HEK293T (cell line): ENCODE data around the gene DCAF11.

Source experiments
- CTCF ChIA-PET: fragments of 350-600 bp; formaldehyde crosslinking; extraction: SDS; loops from one replicate; lab custom pipeline; 2021; ENCODE audit warnings: antibody characterized with exemption, inconsistent platforms; lab: Yijun Ruan, JAX
- POLR2A ChIA-PET: fragments of 350-600 bp; formaldehyde crosslinking; extraction: SDS; loops from one replicate; lab custom pipeline; 2020; ENCODE audit warnings: antibody characterized with exemption, inconsistent platforms; lab: Yijun Ruan, JAX
- DNase-seq: peaks from one replicate; pipeline ENCODE4 v3.0.0; 2012; ENCODE audit warnings: mixed read lengths; ENCODE audit errors: extremely low spot score
- ARNT ChIP-seq: fragments of 450-650 bp; IDR thresholded peaks from 2 replicates; pipeline ENCODE4 v1.6.1; 2017; ENCODE audit warnings: mild to moderate bottlenecking
- BHLHE40 ChIP-seq: fragments of 450-650 bp; IDR thresholded peaks from 2 replicates; pipeline ENCODE4 v1.6.1; 2016; ENCODE audit warnings: mild to moderate bottlenecking, moderate library complexity, borderline replicate concordance
- CTBP1 ChIP-seq: fragments of 450-650 bp; IDR thresholded peaks from 2 replicates; pipeline ENCODE4 v1.6.1; 2016; ENCODE audit warnings: borderline replicate concordance
- ELF4 ChIP-seq: fragments of 450-650 bp; IDR thresholded peaks from 2 replicates; pipeline ENCODE4 v1.6.1; 2017; ENCODE audit warnings: antibody characterized with exemption
- FOXA1 ChIP-seq: fragments of 450-650 bp; IDR thresholded peaks from 2 replicates; pipeline ENCODE4 v1.6.1; 2016; ENCODE audit warnings: mild to moderate bottlenecking
- FOXK2 ChIP-seq: fragments of 450-650 bp; IDR thresholded peaks from 2 replicates; pipeline ENCODE4 v1.6.1; 2016; ENCODE audit warnings: mild to moderate bottlenecking
- FOXM1 ChIP-seq: fragments of 450-650 bp; IDR thresholded peaks from 2 replicates; pipeline ENCODE4 v1.6.1; 2017; ENCODE audit warnings: mild to moderate bottlenecking, borderline replicate concordance
- HDGF ChIP-seq: fragments of 450-650 bp; IDR thresholded peaks from 2 replicates; pipeline ENCODE4 v1.6.1; 2017; ENCODE audit warnings: antibody characterized with exemption, borderline replicate concordance
- L3MBTL2 ChIP-seq: fragments of 450-650 bp; conservative IDR thresholded peaks from 2 replicates; pipeline ENCODE4 v1.6.1; 2016; ENCODE audit warnings: mild to moderate bottlenecking
- LEF1 ChIP-seq: fragments of 450-650 bp; IDR thresholded peaks from 2 replicates; pipeline ENCODE4 v1.6.1; 2017; ENCODE audit warnings: mild to moderate bottlenecking, borderline replicate concordance
- NFRKB ChIP-seq: fragments of 450-650 bp; IDR thresholded peaks from 2 replicates; pipeline ENCODE4 v1.6.1; 2016; ENCODE audit warnings: mild to moderate bottlenecking, moderate library complexity
- PKNOX1 ChIP-seq: fragments of 450-650 bp; IDR thresholded peaks from 2 replicates; pipeline ENCODE4 v1.6.1; 2016
- SP1 ChIP-seq: fragments of 450-650 bp; IDR thresholded peaks from 2 replicates; pipeline ENCODE4 v1.6.1; 2017
- SUZ12 ChIP-seq: fragments of 450-650 bp; IDR thresholded peaks from 2 replicates; pipeline ENCODE4 v1.6.1; 2016; ENCODE audit warnings: mild to moderate bottlenecking
- TARDBP ChIP-seq: fragments of 450-650 bp; IDR thresholded peaks from 2 replicates; pipeline ENCODE4 v1.6.1; 2016
- ZNF384 ChIP-seq: fragments of 450-650 bp; IDR thresholded peaks from 2 replicates; pipeline ENCODE4 v1.6.1; 2016

The DCAF11 gene

DNA sequence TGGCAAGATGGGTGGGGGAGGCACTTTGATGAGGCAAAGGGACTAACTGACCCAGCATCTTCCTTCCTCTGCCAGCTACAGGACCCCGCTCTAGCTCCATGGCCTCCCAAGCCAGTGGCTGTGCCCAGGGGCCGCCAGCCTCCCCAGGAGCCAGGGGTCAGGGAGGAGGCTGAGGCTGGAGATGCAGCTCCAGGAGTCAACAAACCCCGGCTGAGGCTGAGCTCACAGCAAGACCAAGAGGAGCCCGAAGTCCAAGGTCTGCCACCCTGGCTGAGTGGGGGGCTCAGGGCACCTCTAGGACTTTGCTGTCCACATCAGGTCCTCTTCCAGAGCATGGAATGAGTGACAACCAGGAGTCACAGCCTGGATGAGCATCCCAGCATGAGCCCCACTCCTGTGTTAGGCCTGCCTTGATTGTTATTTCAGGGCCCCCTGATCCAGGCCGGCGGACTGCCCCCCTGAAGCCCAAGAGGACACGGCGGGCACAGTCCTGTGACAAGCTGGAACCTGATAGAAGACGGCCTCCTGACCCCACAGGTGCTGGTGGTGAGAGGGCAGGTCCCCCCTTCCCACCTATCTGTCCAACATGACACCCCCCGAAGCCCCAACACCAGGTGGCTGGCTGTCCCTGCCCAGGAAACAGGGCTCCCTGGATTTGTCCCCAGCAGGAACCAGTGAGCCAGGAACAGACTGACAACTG lies 45.7 kb upstream of the DCAF11 start:
- TF ChIP-seq BHLHE40 (no peak), SP1 (no peak), HDGF (no peak), SUZ12 (no peak), ELF4 (no peak), FOXM1 (no peak), L3MBTL2 (no peak), ZNF384 (no peak), FOXA1 (no peak), NFRKB (no peak), TARDBP (no peak), PKNOX1 (no peak), FOXK2 (no peak), CTBP1 (no peak), LEF1 (no peak), ARNT (no peak)
- ChIA-PET CTCF (interaction anchor here (1.0 to 2.3 kb wide), 4 partner anchors 11 to 40 kb away, joined by 3 to 8 read pairs (median 4); no protein-coding TSS in a partner anchor), POLR2A (interaction anchor here (2.5 to 2.9 kb wide), 2 partner anchors 12 to 25 kb away, joined by 6 to 17 read pairs; partner anchors contain the start of gene PCK2)
- no peak for DNase-seq

DNA sequence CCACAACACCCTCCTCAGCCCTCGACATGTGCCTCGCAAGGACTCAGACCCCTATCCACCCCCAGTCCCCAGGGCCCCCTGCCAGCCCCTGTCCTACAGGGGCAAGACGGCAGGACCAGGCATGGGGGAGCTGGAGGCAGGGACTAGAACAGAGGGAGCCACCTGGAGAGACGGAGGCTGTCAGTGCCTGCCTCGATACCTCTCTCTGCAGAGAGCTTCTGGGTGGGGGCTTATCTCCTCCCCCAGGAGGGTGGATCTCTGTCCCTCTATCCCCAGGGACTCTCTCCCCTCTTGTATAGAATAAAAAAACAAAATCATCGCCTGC lies 45.2 kb upstream of the DCAF11 start:
- POLR2A ChIA-PET, result interaction anchor here (1.6 to 2.9 kb wide), 2 partner anchors 11 to 24 kb away, joined by 15 to 17 read pairs; partner anchors contain the start of gene PCK2
- no peak for DNase-seq
- TF ChIP-seq FOXK2 (no peak), CTBP1 (no peak), ELF4 (no peak), HDGF (no peak), FOXA1 (no peak), TARDBP (no peak), ZNF384 (no peak), FOXM1 (no peak), LEF1 (no peak)
- CTCF ChIA-PET, result interaction anchor here (1.1 to 1.2 kb wide), 2 partner anchors 23 to 39 kb away, joined by 3 to 4 read pairs; no protein-coding TSS in a partner anchor

- ChIA-PET POLR2A (interaction anchor here (0.6 to 2.9 kb wide), 3 partner anchors 10 to 44 kb away, joined by 3 to 17 read pairs (median 15); partner anchors contain the start of genes DCAF11, NRL and PCK2), CTCF (interaction anchor here (1.1 to 1.2 kb wide), 2 partner anchors 22 to 38 kb away, joined by 3 to 4 read pairs; no protein-coding TSS in a partner anchor)
- no peak for TF ChIP-seq CTBP1
- no peak for TF ChIP-seq BHLHE40
- TF ChIP-seq SUZ12, result no peak
- no peak for TF ChIP-seq HDGF
- no peak for TF ChIP-seq ELF4
- TF ChIP-seq PKNOX1, result no peak
- no peak for TF ChIP-seq L3MBTL2
- TF ChIP-seq LEF1, result no peak
- TF ChIP-seq FOXM1, result no peak
- no peak for TF ChIP-seq FOXK2
- no peak for TF ChIP-seq FOXA1
- no peak for TF ChIP-seq ZNF384
- TF ChIP-seq NFRKB, result no peak
- no peak for TF ChIP-seq TARDBP
- no peak for TF ChIP-seq ARNT
- no peak for TF ChIP-seq SP1
- no peak for DNase-seq
Measured at GRCh38 chr14:24070285-24071143, 44.1 kb upstream of the DCAF11 start.

- POLR2A ChIA-PET, result interaction anchor here (2.4 to 2.9 kb wide), 2 partner anchors 22 to 23 kb away, joined by 6 to 17 read pairs; partner anchors contain the start of gene PCK2
- DNase-seq, result no peak
- TF ChIP-seq ZNF384 (no peak), L3MBTL2 (no peak), SP1 (no peak), FOXM1 (no peak), ELF4 (no peak), LEF1 (no peak), BHLHE40 (no peak), PKNOX1 (no peak), SUZ12 (no peak), FOXK2 (no peak), HDGF (no peak), CTBP1 (no peak), FOXA1 (no peak), TARDBP (no peak), ARNT (no peak)
- CTCF ChIA-PET, result interaction anchor here (0.6 kb wide), 1 partner anchor 11 kb away, joined by 3 read pairs; no protein-coding TSS in a partner anchor
Measured at GRCh38 chr14:24071144-24071697, 43.4 kb upstream of the DCAF11 start, which contains the start of gene CPNE6. Gene CPNE6 (plus strand): TSS chr14:24071562. CDS start chr14:24072937, 1,375 bp downstream.
